HG03066 (cell line): ENCODE results near the gene RPEL1.

Experiments used
- ATAC-seq: cut with Tn5 transposase; IDR thresholded peaks from one replicate; pipeline ENCODE4 v1.9.1; 2021; ENCODE audit warnings: low read depth; ENCODE audit not compliant: unreplicated experiment

RPEL1 gene

GRCh38 chr10:103277713-103278536 is 32.2 kb downstream of the RPEL1 start:
- no peak for ATAC-seq

GRCh38 chr10:103278537-103278823 is 32.8 kb downstream of the RPEL1 start:
- no peak for ATAC-seq

GRCh38 chr10:103278862-103279298 is 33.2 kb downstream of the RPEL1 start:
- ATAC-seq: no peak

GRCh38 chr10:103280031-103280430 is 34.3 kb downstream of the RPEL1 start:
- ATAC-seq: no peak

- ATAC-seq: no peak
Observed at GRCh38 chr10:103280506-103280905, 34.8 kb downstream of the RPEL1 start.

- ATAC-seq: no peak
Observed at GRCh38 chr10:103281753-103282152, 36.1 kb downstream of the RPEL1 start.

- ATAC-seq: no peak
Observed at GRCh38 chr10:103282961-103283360, 37.3 kb downstream of the RPEL1 start.

GRCh38 chr10:103284170-103284569 is 38.5 kb downstream of the RPEL1 start:
- no peak for ATAC-seq

GRCh38 chr10:103287992-103288391 is 42.3 kb downstream of the RPEL1 start:
- no peak for ATAC-seq

- no peak for ATAC-seq
Observed at GRCh38 chr10:103291588-103291987, 45.9 kb downstream of the RPEL1 start.

GRCh38 chr10:103295374-103296015 is 49.8 kb downstream of the RPEL1 start:
- ATAC-seq: no peak
